Psoas muscle (tissue), 8 donors: ENCODE data around the gene PODXL2. TPM values are rescaled to one million over a fixed set of nuclear protein-coding genes. Genes with fewer than 3 reads are reported as not detected.

Experiments
- ATAC-seq, 4 donors: fragments of 200-7000 bp; cut with Tn5 transposase; one replicate each; pipeline ENCODE4 v1.9.1; 2020; ENCODE audit warnings: moderate library complexity in 3 of 4, mild to moderate bottlenecking in 2 of 4
- DNase-seq, 2 donors: peaks; one replicate each; pipeline ENCODE4 v3.0.0-alpha.2; 2020
- H3K27ac ChIP-seq: fragments of 200-600 bp; one replicate; pipeline ENCODE4 v1.8.0; 2022
- H3K27me3 ChIP-seq, 3 donors: fragments of 200-600 bp in 1 of 3; one replicate each; pipeline versions ENCODE4 v1.6.1 to v1.8.0; 2013 to 2022; ENCODE audit warnings: low read length in 2 of 3, mild to moderate bottlenecking in 2 of 3, moderate library complexity in 1 of 3; ENCODE audit not compliant: insufficient read depth in 3 of 3
- H3K36me3 ChIP-seq, 2 donors: fragments of 200-600 bp in 1 of 2; one replicate each; pipeline versions ENCODE4 v1.6.1 to v1.8.0; 2013 to 2022; ENCODE audit warnings: low read depth in 1 of 2, mild to moderate bottlenecking in 1 of 2, moderate library complexity in 1 of 2; ENCODE audit not compliant: insufficient read depth in 1 of 2
- H3K4me1 ChIP-seq: fragments of 200-600 bp; one replicate; pipeline ENCODE4 v1.8.0; 2022
- H3K4me3 ChIP-seq: fragments of 200-600 bp; one replicate; pipeline ENCODE4 v1.8.0; 2022; ENCODE audit warnings: mild to moderate bottlenecking
- H3K9me3 ChIP-seq: fragments of 200-600 bp; one replicate; pipeline ENCODE4 v1.8.0; 2022
- CTCF ChIP-seq: fragments of 200-600 bp; IDR thresholded peaks from one replicate; pipeline ENCODE4 v1.8.0; 2022; ENCODE audit warnings: antibody characterized with exemption
- WGBS, 3 donors: extraction: QIAGEN DNeasy Blood & Tissue Kit; methylation state at CpG; one replicate each; pipeline versions ENCODE4 v1.1.6 to v1.1.7; 2013; 5-methylcytosine and 5-hydroxymethylcytosine counted together
- intact Hi-C, 2 donors: fragments of 100-400 bp; cut with DNase I; formaldehyde crosslinking; loops; one replicate each; pipeline versions ENCODE4 v1.11.0 to v1.14.2; 2022
- polyA plus RNA-seq, 3 donors: library from polyadenylated mRNA; stranded (reverse); fragments of 200-250 nt; gene quantifications; one replicate each; pipeline ENCODE4 v1.2.3, GENCODE V29; 2013
- total RNA-seq, 4 donors: library from RNA; stranded (reverse); fragmentation: NEBNext Ultra II Directional in 2 of 4; extraction: Animal tissue kit (Norgen Biotek cat#: 25700) in 2 of 4; gene quantifications; one replicate each; pipeline versions ENCODE4 v1.2.1 to v1.2.4, GENCODE V29; 2021 to 2023
- donor health status: healthy with polysubstance abuse.
- donor health status: DM: no; HTN: no; CAD: no; lungs with moderate emphysema.
- donor health status: Bipolar disorder and iron deficiency.
- donor health status: healthy.
- donor health status: DM: yes; HTN: yes; CAD: no.
- donor health status: DM: no; HTN: no; CAD: no.
- donor health status: DM: no; HTN: no; CAD: no.
- donor health status: DM: yes; HTN: yes; CAD: no.

PODXL2 gene
- total and polyA plus RNA-seq, 7 donors: 1.4 to 3.0 (median 2.1) TPM

- ATAC-seq (peak; percentile 70 to 82 (median 76)), DNase-seq (no peak)
- H3K4me3 ChIP-seq: peak overlapping the region; percentile 99
- H3K27ac ChIP-seq: peak overlapping the region; percentile 94
- H3K36me3 ChIP-seq: no peaks in the 10 kb centered on the region
- no peaks in the 10 kb centered on the region for H3K9me3 ChIP-seq
- WGBS, 3 donors: 0 to 1% (median 0%) methylated on average over 23 to 41 of the region's 41 CpGs
- intact Hi-C loops: no loop called here
- no peak for TF ChIP-seq CTCF
- peaks cover 28% of the 10 kb centered on the region for H3K4me1 ChIP-seq
- H3K27me3 ChIP-seq: no peaks in the 10 kb centered on the region
Measured at GRCh38 chr3:127590282-127590592, 38.7 kb upstream of the PODXL2 start.

GRCh38 chr3:127590593-127591465 lies 38.2 kb upstream of the PODXL2 start, which contains the start of gene TPRA1:
TPRA1 (minus strand) TSS chr3:127590733; CDS start chr3:127580146, 10,587 bp downstream.
- Histone ChIP-seq H3K4me1 (peaks cover 22% of the 10 kb centered on the region), H3K27ac (peak within 1 kb of the TSS; percentile 94), H3K27me3 (no peaks in the 10 kb centered on the region), H3K36me3 (no peaks in the 10 kb centered on the region), H3K4me3 (peak within 1 kb of the TSS; percentile 99), H3K9me3 (no peaks in the 10 kb centered on the region)
- intact Hi-C loops: no loop called here
- ATAC-seq: peak; percentile 93 to 94 (median 94)
- DNase-seq: peak; percentile 89 to 94
- 0 to 1% (median 0%) methylated on average over 50 to 72 of the region's 72 CpGs for WGBS, 3 donors
- no peak for TF ChIP-seq CTCF

- Histone ChIP-seq H3K27ac (no peak overlapping the region), H3K27me3 (no peaks in the 10 kb centered on the region), H3K4me3 (no peak overlapping the region), H3K36me3 (no peaks in the 10 kb centered on the region), H3K9me3 (no peaks in the 10 kb centered on the region), H3K4me1 (peaks cover 16% of the 10 kb centered on the region)
- no peak for DNase-seq
- intact Hi-C loops: no loop called here
- TF ChIP-seq CTCF: no peak
- ATAC-seq: no peak
- WGBS, 3 donors: 84 to 90% (median 84%) methylated on average over 5 of the region's 5 CpGs
Measured at GRCh38 chr3:127593178-127593577, 35.8 kb upstream of the PODXL2 start.

- H3K36me3 ChIP-seq: no peaks in the 10 kb centered on the region
- TF ChIP-seq CTCF: no peak
- H3K27me3 ChIP-seq: no peaks in the 10 kb centered on the region
- no peak overlapping the region for H3K4me3 ChIP-seq
- 74 to 79% (median 77%) methylated on average over 4 of the region's 4 CpGs for WGBS, 3 donors
- DNase-seq (peak in 1 of 2 donors; percentile 18), ATAC-seq (no peak)
- intact Hi-C loops: no loop called here
- no peaks in the 10 kb centered on the region for H3K9me3 ChIP-seq
- H3K27ac ChIP-seq: no peak overlapping the region
- peaks cover 8% of the 10 kb centered on the region for H3K4me1 ChIP-seq
Measured at GRCh38 chr3:127595303-127595702, 33.7 kb upstream of the PODXL2 start.
